K562 (cell line): ENCODE data around the gene MACF1. TPM values are rescaled to one million over a fixed set of nuclear protein-coding genes. Genes with fewer than 3 reads are reported as not detected.
A peak's percentile ranks its signal among the peaks of the same experiment; 100 is the strongest.

Experiments
- ATAC-seq: fragments of 200-7000 bp; cut with Tn5 transposase; 3 replicates; pipeline ENCODE4 v1.9.1; 2020; ENCODE audit warnings: moderate library complexity
- BruUV-seq: library from RNA; stranded (reverse); fragments of 400-500 nt; replicated peaks from 2 replicates; lab custom pipeline; 2021; lab: Mats Ljungman, UMichigan
- CTCF ChIA-PET: fragments of 300-600 bp; formaldehyde crosslinking; extraction: SDS; loops from one replicate; lab custom pipeline; 2021; ENCODE audit warnings: low intra/inter-chr PET ratio; lab: Yijun Ruan, JAX
- POLR2A ChIA-PET: fragments of 300-600, 350-650 bp; sonication (Branson Sonifier 250); formaldehyde crosslinking; extraction: SDS; loops from one replicate; lab custom pipeline; 2021; ENCODE audit warnings: antibody characterized with exemption, inconsistent platforms; lab: Yijun Ruan, JAX
- DNase-seq, 4 experiments: peaks; one replicate each; pipeline versions ENCODE4 v3.0.0 to v3.0.0-alpha.2; 2011 to 2018; ENCODE audit warnings: low spot score in 3 of 4, mixed read lengths in 3 of 4; ENCODE audit errors: extremely low read depth in 1 of 4
- FAIRE-seq: peaks from 2 replicates; lab custom pipeline; 2011; peaks lifted over from hg19 to GRCh38; lab: Jason Lieb, UNC
- H2AFZ ChIP-seq: 2 replicates; pipeline ENCODE4 v1.6.0; 2011; ENCODE audit warnings: low read depth, low read length, control low read depth, inconsistent platforms
- H3K27ac ChIP-seq: fragments of 200-600 bp; 3 replicates; pipeline ENCODE4 v1.8.0; 2011; ENCODE audit warnings: low read depth, mild to moderate bottlenecking, control low read depth, inconsistent platforms, low read length, moderate library complexity, mixed read lengths; ENCODE audit errors: extremely low read depth
- H3K27me3 ChIP-seq, 2 experiments: fragments of 300-600 bp in 1 of 2; 2 replicates in 1 of 2; 3 replicates in 1 of 2; pipeline versions ENCODE4 v1.6.0 to v1.8.0; 2011; ENCODE audit warnings: inconsistent platforms in 2 of 2, low read length in 2 of 2, mild to moderate bottlenecking in 1 of 2, mixed read lengths in 1 of 2, moderate library complexity in 1 of 2; ENCODE audit not compliant: control insufficient read depth in 2 of 2, insufficient read depth in 2 of 2
- H3K36me3 ChIP-seq: fragments of 300-600 bp; 3 replicates; pipeline ENCODE4 v1.8.0; 2011; ENCODE audit warnings: mild to moderate bottlenecking, low read length, inconsistent platforms; ENCODE audit not compliant: control insufficient read depth, insufficient read depth
- H3K4me1 ChIP-seq, 2 experiments: fragments of 200-600 bp in 1 of 2; replicated peaks in 1 of 2; 2 replicates in 1 of 2; 3 replicates in 1 of 2; pipeline versions ENCODE4 v1.5.1 to v1.8.0; 2011; ENCODE audit warnings: inconsistent platforms in 2 of 2, low read length in 2 of 2, mild to moderate bottlenecking in 1 of 2, mixed read lengths in 1 of 2, moderate library complexity in 1 of 2; ENCODE audit not compliant: control insufficient read depth in 2 of 2, insufficient read depth in 2 of 2
- H3K4me2 ChIP-seq: 2 replicates; pipeline ENCODE4 v1.6.1; 2011; ENCODE audit warnings: low read length, control low read depth, inconsistent platforms, mixed read lengths; ENCODE audit not compliant: insufficient read depth
- H3K4me3 ChIP-seq: fragments of 200-600 bp; sonication (generic), shearing (Covaris generic); 2 replicates; pipeline ENCODE4 v1.5.1; 2016; ENCODE audit warnings: control low read depth, inconsistent platforms
- H3K79me2 ChIP-seq: fragments of 200-600 bp; 3 replicates; pipeline ENCODE4 v1.8.0; 2011; ENCODE audit warnings: low read length, inconsistent platforms; ENCODE audit not compliant: control insufficient read depth, insufficient read depth
- H3K9ac ChIP-seq, 2 experiments: 2 replicates each; pipeline versions ENCODE4 v1.6.0 to v1.6.1; 2011; ENCODE audit warnings: low read depth in 2 of 2, low read length in 2 of 2, control low read depth in 1 of 2, inconsistent platforms in 1 of 2, mild to moderate bottlenecking in 1 of 2, mixed read lengths in 1 of 2; ENCODE audit not compliant: insufficient read depth in 1 of 2
- H3K9me1 ChIP-seq: one replicate; pipeline ENCODE4 v1.6.0; 2011; ENCODE audit warnings: inconsistent platforms, mild to moderate bottlenecking, low read length, moderate library complexity; ENCODE audit not compliant: control insufficient read depth, insufficient read depth
- H3K9me3 ChIP-seq: replicated peaks from 2 replicates; pipeline ENCODE4 v1.5.1; 2011; ENCODE audit warnings: low read depth, low read length, inconsistent platforms; ENCODE audit not compliant: control insufficient read depth, insufficient read depth
- H4K20me1 ChIP-seq: replicated peaks from 2 replicates; pipeline ENCODE4 v1.6.1; 2011; ENCODE audit warnings: low read length, inconsistent platforms, mixed read lengths; ENCODE audit not compliant: control insufficient read depth, insufficient read depth
- CEBPG ChIP-seq, 3 experiments: fragments of 200-800 bp in 1 of 3; sonication (Bioruptor generic) in 1 of 3; sonication (generic) in 1 of 3; formaldehyde crosslinking in 1 of 3; IDR thresholded peaks in 2 of 3; conservative IDR thresholded peaks in 1 of 3; 2 replicates each; pipeline versions ENCODE4 v1.6.1 to v1.8.0; 2016 to 2022; ENCODE audit warnings: missing compliant biosample characterization in 2 of 3, missing genetic modification characterization in 2 of 3, mild to moderate bottlenecking in 1 of 3, missing genetic modification reagents in 1 of 3
- KLF13 ChIP-seq: fragments of 450-650 bp; IDR thresholded peaks from 2 replicates; pipeline ENCODE4 v1.6.1; 2016; ENCODE audit warnings: missing genetic modification characterization, low read depth, mild to moderate bottlenecking, missing compliant biosample characterization, moderate library complexity, borderline replicate concordance
- NFE2L1 ChIP-seq: fragments of 450-650 bp; IDR thresholded peaks from 2 replicates; pipeline ENCODE4 v1.6.1; 2016; ENCODE audit warnings: missing genetic modification characterization, low read depth, mild to moderate bottlenecking, missing compliant biosample characterization, moderate library complexity, borderline replicate concordance
- WGBS: fragments of 100-300 bp; shearing (Covaris generic); methylation state at CpG from one replicate; pipeline ENCODE4 v1.1.6; 2016; ENCODE audit warnings: low coverage, mixed read lengths; ENCODE audit not compliant: insufficient coverage; ENCODE audit errors: missing lambda C conversion rate; 5-methylcytosine and 5-hydroxymethylcytosine counted together
- in situ Hi-C: fragments of 300-500 bp; cut with MboI; formaldehyde crosslinking; loops from 4 replicates; pipeline ENCODE4 v1.15.0; 2018; ENCODE audit warnings: inconsistent platforms, mixed read lengths
- intact Hi-C: fragments of 100-400 bp; cut with micrococcal nuclease; formaldehyde crosslinking; loops from 2 replicates; pipeline ENCODE4 v1.14.2; 2022
- polyA plus RNA-seq, 8 experiments: library from polyadenylated mRNA; depleted of rRNA in 4 of 8; stranded (reverse) in 5 of 8; unstranded in 3 of 8; fragments of >200 nt; fragmentation: Nextera tagmentation in 2 of 8; fragmentation: Illumina TruSeq in 1 of 8; extraction: Ambion mirVana in 2 of 8; extraction: Trizol in 1 of 8; gene quantifications; 2 replicates each; pipeline versions ENCODE4 v1.2.1 to v1.2.3, GENCODE V29; 2011 to 2014; ENCODE audit warnings: inconsistent platforms in 1 of 8, missing spikeins in 1 of 8
- total RNA-seq, 7 experiments: library from RNA; depleted of rRNA in 6 of 7; stranded (reverse); fragments of >200 nt in 6 of 7; fragmentation: Illumina TruSeq in 2 of 7; extraction: Trizol in 2 of 7; gene quantifications; 2 replicates each; pipeline versions ENCODE4 v1.2.1 to v1.2.3, GENCODE V29; 2011 to 2021; ENCODE audit warnings: low replicate concordance in 1 of 7

Gene MACF1
- total and polyA plus RNA-seq, 9 of the 15 experiments (the other 6 are each of a cell fraction or from before 2014, with no cell fraction given): 13.2 to 232 (median 112) TPM

DNA sequence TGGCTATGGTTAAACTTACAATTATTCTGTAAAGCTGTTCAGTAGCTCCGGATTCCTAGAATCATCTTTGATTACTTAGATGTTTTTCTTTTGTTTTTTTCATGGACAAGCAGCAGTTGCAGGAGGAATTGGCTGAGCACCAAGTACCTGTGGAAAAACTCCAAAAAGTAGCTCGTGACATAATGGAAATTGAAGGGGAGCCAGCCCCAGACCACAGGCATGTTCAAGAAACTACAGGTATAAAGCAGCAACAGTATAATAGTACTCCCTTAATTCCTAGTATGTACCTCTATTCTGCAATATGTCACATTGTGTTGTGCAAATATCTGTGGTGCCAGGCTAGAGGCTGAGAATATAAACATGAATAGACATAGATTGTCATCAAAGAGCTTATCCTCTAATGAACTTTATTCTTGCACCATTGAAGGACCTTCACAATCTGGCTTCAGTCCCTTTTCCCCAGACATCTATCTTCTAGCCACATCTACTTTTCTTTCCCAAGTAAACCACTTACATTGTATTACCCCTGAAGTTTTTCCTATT, 154.6 kb downstream of the MACF1 start:
- in situ Hi-C loops: no loop called here
- no peak for FAIRE-seq
- no TSS peak for BruUV-seq

GRCh38 chr1:39360731-39361130, 156.2 kb downstream of the MACF1 start:
- Histone ChIP-seq H3K27ac (no peak overlapping the region), H3K79me2 (no peaks in the 10 kb centered on the region), H3K9me1 (no peaks in the 10 kb centered on the region), H3K4me3 (no peak overlapping the region), H3K27me3 (no peaks in the 10 kb centered on the region), H3K9me3 (no peaks in the 10 kb centered on the region), H4K20me1 (no peaks in the 10 kb centered on the region; the same call in 1 of the 2 replicates), H2AFZ (no peak overlapping the region), H3K36me3 (peaks cover 75% of the 10 kb centered on the region), H3K9ac (no peak overlapping the region), H3K4me2 (no peak overlapping the region), H3K4me1 (no peaks in the 10 kb centered on the region)
- no peak for DNase-seq
- ChIA-PET POLR2A (interaction anchor here (0.6 to 1.5 kb wide), 2 partner anchors 10 to 243 kb away, joined by 4 to 5 read pairs; no protein-coding TSS in a partner anchor), CTCF (no interaction called here)
- in situ Hi-C loops: no loop called here
- no peak for ATAC-seq
- 100% methylated on average over 1 of the region's 1 CpG for WGBS
- FAIRE-seq: no peak
- TF ChIP-seq CEBPG (CRISPR knock-in tag; IDR thresholded peaks at IDR 0.05): no peak
- 0 out of 4 replicates have a peak, but pooled peaks of 1 of the 2 experiments have one; percentile 26 for TF ChIP-seq CEBPG (tag; conservative IDR thresholded peaks at IDR 0.05 in 1 of 2, IDR thresholded peaks at IDR 0.05 in 1 of 2)
- no peak for TF ChIP-seq NFE2L1
- intact Hi-C loops: no loop called here
- no TSS peak for BruUV-seq

More for the DNA sequence above, 154.6 kb downstream of the MACF1 start:
- H3K36me3 ChIP-seq: peaks cover 83% of the 10 kb centered on the region
- 89% methylated on average over 2 of the region's 2 CpGs for WGBS
- no peak overlapping the region for H3K9ac ChIP-seq
- POLR2A ChIA-PET: interaction anchor here (0.9 to 2.9 kb wide), 4 partner anchors 12 to 31 kb away, joined by 3 to 11 read pairs (median 4); no protein-coding TSS in a partner anchor
- no peak for TF ChIP-seq KLF13 (tag)
- H3K27ac ChIP-seq: no peak overlapping the region
- no peak overlapping the region for H2AFZ ChIP-seq
- H3K9me1 ChIP-seq: no peaks in the 10 kb centered on the region
- H3K4me1 ChIP-seq: no peaks in the 10 kb centered on the region
- H3K4me3 ChIP-seq: no peak overlapping the region
- H3K79me2 ChIP-seq: no peaks in the 10 kb centered on the region
- ATAC-seq (no peak), DNase-seq (no peak)
- H4K20me1 ChIP-seq: no peaks in the 10 kb centered on the region; the same call in 1 of the 2 replicates
- CTCF ChIA-PET: interaction anchor here (0.5 kb wide), 1 partner anchor 1896 kb away, joined by 3 read pairs; no protein-coding TSS in a partner anchor
- no peak overlapping the region for H3K4me2 ChIP-seq
- no peaks in the 10 kb centered on the region for H3K9me3 ChIP-seq
- intact Hi-C loops: no loop called here
- H3K27me3 ChIP-seq: no peaks in the 10 kb centered on the region
